ENCODE results near the gene LY6G5B.

Gene LY6G5B

GRCh38 chr6:31669676-31670075 is at the start of gene LY6G5B:
Gene LY6G5B, plus strand, starts transcription at chr6:31669976. Its CDS starts 975 bp downstream, at chr6:31670951.
- DNase-seq, result no peak

GRCh38 chr6:31620586-31621319 is 49.0 kb upstream of the LY6G5B start, which contains the start of gene PRRC2A:
Gene PRRC2A, plus strand, starts transcription at chr6:31620715. Its CDS starts 2,075 bp downstream, at chr6:31622790.
- DNase-seq, result peak; percentile 82

GRCh38 chr6:31621320-31621939 is 48.3 kb upstream of the LY6G5B start:
- no peak for DNase-seq

- DNase-seq, result no peak
These were observed 47.8 kb upstream of the LY6G5B start for GRCh38 chr6:31621991-31622390.

- DNase-seq, result no peak
These were observed 47.1 kb upstream of the LY6G5B start for GRCh38 chr6:31622684-31623091.

GRCh38 chr6:31624070-31624469 is 45.7 kb upstream of the LY6G5B start:
- DNase-seq, result no peak

GRCh38 chr6:31626952-31627351 is 42.8 kb upstream of the LY6G5B start:
- no peak for DNase-seq

GRCh38 chr6:31627690-31628287 is 42.0 kb upstream of the LY6G5B start:
- no peak for DNase-seq

- DNase-seq, result no peak
These were observed 40.8 kb upstream of the LY6G5B start for GRCh38 chr6:31629014-31629413.

GRCh38 chr6:31630177-31630934 is 39.4 kb upstream of the LY6G5B start:
- DNase-seq, result no peak

- DNase-seq, result no peak
These were observed 38.6 kb upstream of the LY6G5B start for GRCh38 chr6:31631209-31631608.

- DNase-seq, result no peak
These were observed 38.0 kb upstream of the LY6G5B start for GRCh38 chr6:31631681-31632278.

- DNase-seq, result no peak
These were observed 37.4 kb upstream of the LY6G5B start for GRCh38 chr6:31632279-31632946.

- no peak for DNase-seq
These were observed 36.3 kb upstream of the LY6G5B start for GRCh38 chr6:31633447-31633846.

GRCh38 chr6:31634131-31634530 is 35.6 kb upstream of the LY6G5B start:
- DNase-seq, result no peak

GRCh38 chr6:31634969-31635575 is 34.7 kb upstream of the LY6G5B start:
- no peak for DNase-seq

GRCh38 chr6:31636698-31637596 is 32.8 kb upstream of the LY6G5B start:
- DNase-seq, result no peak

GRCh38 chr6:31639043-31639442 is 30.7 kb upstream of the LY6G5B start:
- no peak for DNase-seq

- no peak for DNase-seq
These were observed 30.3 kb upstream of the LY6G5B start for GRCh38 chr6:31639449-31639861.

GRCh38 chr6:31640612-31641011 is 29.2 kb upstream of the LY6G5B start:
- no peak for DNase-seq

- DNase-seq, result no peak
These were observed 28.4 kb upstream of the LY6G5B start for GRCh38 chr6:31641370-31641769.

All from COR-L47 (cell line).